GM20431 (cell line): ENCODE measurements around the gene PITPNC1.
"Not testable (repeated sequence)": the region's sequence is repeated elsewhere in the genome, so short reads cannot be mapped to it uniquely, and the experiment has no call there.

Source experiments
- in situ Hi-C: fragments of 300-500 bp; cut with MseI, MboI; formaldehyde crosslinking; loops from one replicate; pipeline ENCODE4 v1.15.0; 2020; ENCODE audit warnings: low sequenced_read_pairs; ENCODE audit not compliant: unreplicated experiment

Gene PITPNC1

GRCh38 chr17:67651218-67651579 lies 274.1 kb downstream of the PITPNC1 start:
- in situ Hi-C loops, result not testable (repeated sequence)

- in situ Hi-C loops, result no loop called here
Observed at GRCh38 chr17:67652433-67652832, 275.4 kb downstream of the PITPNC1 start.

GRCh38 chr17:67655478-67656148 lies 278.5 kb downstream of the PITPNC1 start:
- in situ Hi-C loops, result no loop called here

GRCh38 chr17:67656494-67657203 lies 279.6 kb downstream of the PITPNC1 start:
- in situ Hi-C loops, result no loop called here

- in situ Hi-C loops, result no loop called here
Observed at GRCh38 chr17:67657596-67657995, 280.5 kb downstream of the PITPNC1 start.

- in situ Hi-C loops, result no loop called here
Observed at GRCh38 chr17:67658265-67658664, 281.2 kb downstream of the PITPNC1 start.

- in situ Hi-C loops, result no loop called here
Observed at GRCh38 chr17:67659028-67659427, 281.9 kb downstream of the PITPNC1 start.

GRCh38 chr17:67662712-67663111 lies 285.6 kb downstream of the PITPNC1 start:
- in situ Hi-C loops, result no loop called here

GRCh38 chr17:67663457-67663856 lies 286.4 kb downstream of the PITPNC1 start:
- in situ Hi-C loops, result no loop called here

- in situ Hi-C loops, result no loop called here
Observed at GRCh38 chr17:67666028-67666427, 288.9 kb downstream of the PITPNC1 start.

GRCh38 chr17:67666710-67667109 lies 289.6 kb downstream of the PITPNC1 start:
- in situ Hi-C loops, result no loop called here

GRCh38 chr17:67671493-67671892 lies 294.4 kb downstream of the PITPNC1 start:
- in situ Hi-C loops, result no loop called here

- in situ Hi-C loops, result no loop called here
Observed at GRCh38 chr17:67672592-67673335, 295.7 kb downstream of the PITPNC1 start.

- in situ Hi-C loops, result no loop called here
Observed at GRCh38 chr17:67675481-67675880, 298.4 kb downstream of the PITPNC1 start.

GRCh38 chr17:67676305-67676704 lies 299.2 kb downstream of the PITPNC1 start:
- in situ Hi-C loops, result no loop called here

GRCh38 chr17:67678414-67678813 lies 301.3 kb downstream of the PITPNC1 start:
- in situ Hi-C loops, result no loop called here

- in situ Hi-C loops, result no loop called here
Observed at GRCh38 chr17:67679225-67679624, 302.1 kb downstream of the PITPNC1 start.

- in situ Hi-C loops, result no loop called here
Observed at GRCh38 chr17:67679721-67680120, 302.6 kb downstream of the PITPNC1 start.

- in situ Hi-C loops, result no loop called here
Observed at GRCh38 chr17:67680445-67681224, 303.6 kb downstream of the PITPNC1 start.

GRCh38 chr17:67682196-67682595 lies 305.1 kb downstream of the PITPNC1 start:
- in situ Hi-C loops, result no loop called here
